Mesendoderm (in vitro differentiated cells): ENCODE results near the gene ARHGEF37.
A peak's percentile ranks its signal among the peaks of the same experiment; 100 is the strongest.

ENCODE experiments used
- DNase-seq: peaks from one replicate; pipeline ENCODE4 v3.0.0; 2013
- H2AK5ac ChIP-seq: 2 replicates; pipeline ENCODE4 v1.6.1; 2013; ENCODE audit warnings: low read length, inconsistent platforms
- H2BK120ac ChIP-seq: 2 replicates; pipeline ENCODE4 v1.6.1; 2013; ENCODE audit warnings: low read depth, mild to moderate bottlenecking, low read length, moderate library complexity, mixed read lengths
- H2BK15ac ChIP-seq: replicated peaks from 2 replicates; pipeline ENCODE4 v1.6.1; 2013; ENCODE audit warnings: low read depth, mild to moderate bottlenecking, moderate library complexity
- H2BK5ac ChIP-seq: 2 replicates; pipeline ENCODE4 v1.6.1; 2013; ENCODE audit warnings: low read length, inconsistent platforms
- H3K18ac ChIP-seq: 2 replicates; pipeline ENCODE4 v1.6.1; 2013; ENCODE audit warnings: mild to moderate bottlenecking, low read length, mixed read lengths
- H3K23ac ChIP-seq: one replicate; pipeline ENCODE4 v1.6.1; 2013; ENCODE audit warnings: low read length
- H3K27ac ChIP-seq: 2 replicates; pipeline ENCODE4 v1.5.1; 2013; ENCODE audit warnings: low read depth, mild to moderate bottlenecking, inconsistent platforms, low read length, moderate library complexity
- H3K27me3 ChIP-seq: 2 replicates; pipeline ENCODE4 v1.6.1; 2013; ENCODE audit warnings: low read length, control low read depth, mild to moderate bottlenecking, inconsistent platforms; ENCODE audit not compliant: insufficient read depth, poor library complexity
- H3K36me3 ChIP-seq: 2 replicates; pipeline ENCODE4 v1.6.1; 2013; ENCODE audit warnings: low read length, inconsistent platforms; ENCODE audit not compliant: control insufficient read depth, insufficient read depth
- H3K4ac ChIP-seq: one replicate; pipeline ENCODE4 v1.6.1; 2013; ENCODE audit warnings: low read depth, mild to moderate bottlenecking, low read length, moderate library complexity
- H3K4me1 ChIP-seq: 2 replicates; pipeline ENCODE4 v1.6.1; 2013; ENCODE audit warnings: low read depth, low read length, inconsistent platforms; ENCODE audit not compliant: control insufficient read depth
- H3K4me2 ChIP-seq: 2 replicates; pipeline ENCODE4 v1.6.1; 2013; ENCODE audit warnings: low read length
- H3K4me3 ChIP-seq: 2 replicates; pipeline ENCODE4 v1.5.1; 2013; ENCODE audit warnings: mild to moderate bottlenecking, low read length
- H3K56ac ChIP-seq: one replicate; pipeline ENCODE4 v1.6.1; 2013; ENCODE audit warnings: low read length
- H3K79me1 ChIP-seq: 2 replicates; pipeline ENCODE4 v1.6.1; 2013; ENCODE audit warnings: low read length, inconsistent platforms
- H3K79me2 ChIP-seq: 2 replicates; pipeline ENCODE4 v1.6.1; 2013; ENCODE audit warnings: mild to moderate bottlenecking, low read length; ENCODE audit not compliant: control insufficient read depth, insufficient read depth
- H3K9ac ChIP-seq: 2 replicates; pipeline ENCODE4 v1.6.1; 2013; ENCODE audit warnings: low read length, inconsistent platforms
- H4K5ac ChIP-seq: one replicate; pipeline ENCODE4 v1.6.1; 2013; ENCODE audit warnings: low read length
- H4K8ac ChIP-seq: one replicate; pipeline ENCODE4 v1.6.1; 2013; ENCODE audit warnings: low read depth, mild to moderate bottlenecking, control low read depth, low read length, moderate library complexity
- WGBS: extraction: QIAGEN DNeasy Blood & Tissue Kit; methylation state at CpG from one replicate; pipeline ENCODE4 v1.1.7; 2013; ENCODE audit warnings: low lambda C conversion rate, missing lambda C conversion rate; ENCODE audit not compliant: insufficient coverage; ENCODE audit errors: extremely low coverage; 5-methylcytosine and 5-hydroxymethylcytosine counted together

ARHGEF37 gene

GRCh38 chr5:149654883-149655505 is 73.7 kb downstream of the ARHGEF37 start:
- WGBS = no CpG with 5 or more reads among the region's 4 CpGs
- no peaks in the 10 kb centered on the region for H3K36me3 ChIP-seq
- H2BK120ac ChIP-seq = no peak overlapping the region
- no peaks in the 10 kb centered on the region for H3K4me1 ChIP-seq
- H3K79me1 ChIP-seq = no peaks in the 10 kb centered on the region
- H3K9ac ChIP-seq = no peak overlapping the region
- H3K27me3 ChIP-seq = no peaks in the 10 kb centered on the region
- H3K4me3 ChIP-seq = no peak overlapping the region
- H3K27ac ChIP-seq = no peak overlapping the region
- no peak overlapping the region for H3K4me2 ChIP-seq
- no peak overlapping the region for H3K18ac ChIP-seq
- H3K4ac ChIP-seq = no peak overlapping the region
- no peak overlapping the region for H2BK5ac ChIP-seq
- no peaks in the 10 kb centered on the region for H3K79me2 ChIP-seq
- no peak overlapping the region for H2AK5ac ChIP-seq
- H3K23ac ChIP-seq = no peak overlapping the region
- H4K8ac ChIP-seq = no peak overlapping the region
- H2BK15ac ChIP-seq = no peak overlapping the region
- DNase-seq = no peak
- no peak overlapping the region for H3K56ac ChIP-seq
- no peak overlapping the region for H4K5ac ChIP-seq

GRCh38 chr5:149656576-149657182 is 75.4 kb downstream of the ARHGEF37 start:
- peak; percentile 82 for DNase-seq
- no peak overlapping the region for H2BK15ac ChIP-seq
- H4K5ac ChIP-seq = no peak overlapping the region
- H3K4ac ChIP-seq = no peak overlapping the region
- no peak overlapping the region for H3K23ac ChIP-seq
- H4K8ac ChIP-seq = no peak overlapping the region
- H2AK5ac ChIP-seq = no peak overlapping the region
- H3K9ac ChIP-seq = no peak overlapping the region
- H3K4me2 ChIP-seq = no peak overlapping the region
- H3K18ac ChIP-seq = no peak overlapping the region
- no peak overlapping the region for H2BK120ac ChIP-seq
- H3K79me1 ChIP-seq = no peaks in the 10 kb centered on the region
- no peak overlapping the region for H3K27ac ChIP-seq
- H3K4me3 ChIP-seq = no peak overlapping the region
- no peak overlapping the region for H3K56ac ChIP-seq
- H3K36me3 ChIP-seq = no peaks in the 10 kb centered on the region
- H3K4me1 ChIP-seq = no peaks in the 10 kb centered on the region
- H3K79me2 ChIP-seq = no peaks in the 10 kb centered on the region
- no CpG with 5 or more reads among the region's 6 CpGs for WGBS
- no peak overlapping the region for H2BK5ac ChIP-seq
- no peaks in the 10 kb centered on the region for H3K27me3 ChIP-seq

- Histone ChIP-seq H3K4me3 (no peak overlapping the region), H3K27ac (no peak overlapping the region), H4K8ac (no peak overlapping the region), H2BK5ac (no peak overlapping the region), H3K36me3 (no peaks in the 10 kb centered on the region), H3K9ac (no peak overlapping the region), H2BK15ac (no peak overlapping the region), H3K18ac (no peak overlapping the region), H3K4ac (no peak overlapping the region), H3K4me1 (no peaks in the 10 kb centered on the region), H3K4me2 (no peak overlapping the region), H4K5ac (no peak overlapping the region), H3K79me1 (no peaks in the 10 kb centered on the region), H3K79me2 (no peaks in the 10 kb centered on the region), H2BK120ac (no peak overlapping the region), H3K23ac (no peak overlapping the region), H3K27me3 (no peaks in the 10 kb centered on the region), H2AK5ac (no peak overlapping the region), H3K56ac (no peak overlapping the region)
- no CpG with 5 or more reads among the region's 2 CpGs for WGBS
- DNase-seq = no peak
Observed at GRCh38 chr5:149657324-149657723, 76.0 kb downstream of the ARHGEF37 start.

DNA sequence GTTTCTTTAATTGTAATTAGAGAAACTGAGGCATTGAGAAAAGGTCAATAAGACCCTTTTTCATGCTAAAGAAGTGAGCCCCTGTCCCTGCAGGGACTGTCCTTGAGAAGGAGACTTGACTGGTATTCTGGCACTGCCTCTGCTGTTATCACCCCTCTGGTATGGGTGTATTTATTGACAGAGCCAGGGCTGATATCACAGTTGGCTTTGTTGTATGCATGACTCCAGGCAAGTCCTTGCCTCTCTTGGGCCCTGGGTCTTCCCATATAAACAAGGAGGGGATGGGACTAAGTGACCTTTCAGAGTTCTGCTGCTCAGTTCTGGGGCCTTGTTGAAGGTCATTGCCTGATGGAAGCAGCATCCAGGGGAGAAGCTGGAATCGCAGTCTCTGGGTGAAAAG is 77.0 kb downstream of the ARHGEF37 start:
- no peak overlapping the region for H3K23ac ChIP-seq
- no peak overlapping the region for H3K9ac ChIP-seq
- no peak for DNase-seq
- H3K27me3 ChIP-seq = no peaks in the 10 kb centered on the region
- H3K79me1 ChIP-seq = no peaks in the 10 kb centered on the region
- H2BK120ac ChIP-seq = no peak overlapping the region
- H3K27ac ChIP-seq = no peak overlapping the region
- H3K4me2 ChIP-seq = no peak overlapping the region
- H4K5ac ChIP-seq = no peak overlapping the region
- H3K4ac ChIP-seq = no peak overlapping the region
- H2AK5ac ChIP-seq = no peak overlapping the region
- H3K36me3 ChIP-seq = no peaks in the 10 kb centered on the region
- no peak overlapping the region for H3K18ac ChIP-seq
- no peaks in the 10 kb centered on the region for H3K79me2 ChIP-seq
- no peak overlapping the region for H2BK15ac ChIP-seq
- no peak overlapping the region for H4K8ac ChIP-seq
- no peak overlapping the region for H3K56ac ChIP-seq
- no CpG with 5 or more reads among the region's 1 CpG for WGBS
- no peak overlapping the region for H3K4me3 ChIP-seq
- no peak overlapping the region for H2BK5ac ChIP-seq
- no peaks in the 10 kb centered on the region for H3K4me1 ChIP-seq

DNA sequence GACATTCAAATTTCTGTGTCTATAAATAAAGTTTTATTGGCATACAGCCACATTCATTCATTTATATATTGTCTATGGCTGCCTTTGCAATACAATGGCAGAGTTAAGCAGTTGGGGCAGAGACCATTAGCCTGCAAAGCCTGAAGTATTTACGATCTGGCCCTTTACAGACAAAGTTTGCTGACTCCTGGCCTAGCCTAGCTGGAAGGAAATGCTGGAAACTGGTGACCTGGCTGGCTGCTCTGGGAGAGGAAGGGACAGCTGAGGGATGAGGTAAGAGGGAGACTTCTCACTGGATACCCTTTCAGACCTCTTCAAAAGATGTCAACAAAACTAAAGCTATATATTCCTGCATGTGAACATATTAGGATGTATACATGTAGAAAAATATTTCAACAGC is 82.8 kb downstream of the ARHGEF37 start:
- no peak overlapping the region for H4K5ac ChIP-seq
- WGBS = no CpG with 5 or more reads among the region's 1 CpG
- DNase-seq = no peak
- no peak overlapping the region for H2BK120ac ChIP-seq
- no peak overlapping the region for H3K4me3 ChIP-seq
- H2BK5ac ChIP-seq = no peak overlapping the region
- no peak overlapping the region for H3K18ac ChIP-seq
- no peak overlapping the region for H4K8ac ChIP-seq
- H3K79me2 ChIP-seq = no peaks in the 10 kb centered on the region
- H3K4ac ChIP-seq = no peak overlapping the region
- H2BK15ac ChIP-seq = no peak overlapping the region
- H2AK5ac ChIP-seq = no peak overlapping the region
- no peak overlapping the region for H3K56ac ChIP-seq
- H3K4me2 ChIP-seq = no peak overlapping the region
- H3K4me1 ChIP-seq = no peaks in the 10 kb centered on the region
- H3K27me3 ChIP-seq = no peaks in the 10 kb centered on the region
- no peak overlapping the region for H3K9ac ChIP-seq
- H3K27ac ChIP-seq = no peak overlapping the region
- H3K79me1 ChIP-seq = no peaks in the 10 kb centered on the region
- H3K36me3 ChIP-seq = no peaks in the 10 kb centered on the region
- no peak overlapping the region for H3K23ac ChIP-seq
